Neuron (in vitro differentiated cells): ENCODE measurements around the gene CHADL.
"Not testable (repeated sequence)": the region's sequence is repeated elsewhere in the genome, so short reads cannot be mapped to it uniquely, and the experiment has no call there.

ENCODE experiments used
- H2AFZ ChIP-seq: one replicate; pipeline ENCODE4 v1.6.1; 2013; ENCODE audit warnings: low read depth, mild to moderate bottlenecking, inconsistent platforms, low read length, moderate library complexity
- H3K27me3 ChIP-seq: one replicate; pipeline ENCODE4 v1.6.1; 2013; ENCODE audit warnings: low read length; ENCODE audit not compliant: insufficient read depth
- H3K36me3 ChIP-seq: one replicate; pipeline ENCODE4 v1.6.1; 2013; ENCODE audit warnings: low read length; ENCODE audit not compliant: insufficient read depth
- H3K4me1 ChIP-seq: one replicate; pipeline ENCODE4 v1.6.1; 2013; ENCODE audit warnings: low read length; ENCODE audit not compliant: insufficient read depth
- H3K4me3 ChIP-seq: 2 replicates; pipeline ENCODE4 v1.5.1; 2013; ENCODE audit warnings: mild to moderate bottlenecking, low read length, moderate library complexity
- H3K9me3 ChIP-seq: one replicate; pipeline ENCODE4 v1.6.1; 2013; ENCODE audit warnings: low read length

CHADL gene

DNA sequence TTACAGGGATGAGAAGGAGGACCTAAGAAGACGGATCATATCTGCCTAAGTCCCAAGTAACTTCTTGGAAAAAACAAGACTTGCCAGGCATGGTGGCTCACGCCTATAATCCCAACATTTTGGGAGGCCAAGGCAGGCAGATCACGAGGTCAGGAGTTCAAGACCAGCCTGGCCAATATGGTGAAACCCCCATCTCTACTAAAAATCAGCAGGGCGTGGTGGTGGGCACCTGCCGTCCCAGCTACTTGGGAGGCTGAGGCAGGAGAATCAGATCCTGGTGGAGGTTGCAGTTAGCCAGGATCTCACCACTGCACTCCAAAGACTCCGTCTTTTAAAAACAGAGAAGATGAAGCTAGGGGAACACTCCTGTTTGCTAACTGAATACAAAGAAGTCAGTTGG, 60.4 kb downstream of the CHADL start:
- H3K27me3 ChIP-seq, H3K9me3 ChIP-seq, H2AFZ ChIP-seq, H3K4me1 ChIP-seq, H3K4me3 ChIP-seq: not testable (repeated sequence)
- peaks cover 44% of the 10 kb centered on the region for H3K36me3 ChIP-seq
